ENCODE results near the gene UBIAD1.

GRCh38 chr1:11324567-11325165 lies 51.7 kb downstream of the UBIAD1 start:
- TF ChIP-seq STAT1 (IDR thresholded peaks at IDR 0.05; ENCODE audit: unreplicated experiment), result no peak
- no peak for TF ChIP-seq CTCF (conservative IDR thresholded peaks at IDR 0.05; ENCODE audit: low read depth in 2 of 2)
- TF ChIP-seq POLR2AphosphoS5 (IDR thresholded peaks at IDR 0.05; ENCODE audit: low read depth), result no peak
- TF ChIP-seq REST (IDR thresholded peaks at IDR 0.05; ENCODE audit: unreplicated experiment), result no peak
- TF ChIP-seq ZNF331 (CRISPR knock-in tag; IDR thresholded peaks at IDR 0.05; ENCODE audit: low read depth), result no peak
- TF ChIP-seq EZH2 (IDR thresholded peaks at IDR 0.05; ENCODE audit: low read depth, unreplicated experiment), result no peak
- no peak for TF ChIP-seq EZH2phosphoT487 (IDR thresholded peaks at IDR 0.05; ENCODE audit: unreplicated experiment)
- TF ChIP-seq JUNB (IDR thresholded peaks at IDR 0.05; ENCODE audit: unreplicated experiment), result no peak
- no peak for TF ChIP-seq CREB1 (CRISPR knock-in tag; IDR thresholded peaks at IDR 0.05; ENCODE audit: low read depth)
